HG02588 (cell line): ENCODE data around the gene CHMP6.
"Not testable (repeated sequence)": the region's sequence is repeated elsewhere in the genome, so short reads cannot be mapped to it uniquely, and the experiment has no call there.

Experiments
- ATAC-seq: cut with Tn5 transposase; IDR thresholded peaks from one replicate; pipeline ENCODE4 v1.9.1; 2021; ENCODE audit warnings: mild to moderate bottlenecking, moderate library complexity; ENCODE audit not compliant: unreplicated experiment

Gene CHMP6

GRCh38 chr17:81027591-81028505 is 36.2 kb downstream of the CHMP6 start:
- ATAC-seq = no peak

DNA sequence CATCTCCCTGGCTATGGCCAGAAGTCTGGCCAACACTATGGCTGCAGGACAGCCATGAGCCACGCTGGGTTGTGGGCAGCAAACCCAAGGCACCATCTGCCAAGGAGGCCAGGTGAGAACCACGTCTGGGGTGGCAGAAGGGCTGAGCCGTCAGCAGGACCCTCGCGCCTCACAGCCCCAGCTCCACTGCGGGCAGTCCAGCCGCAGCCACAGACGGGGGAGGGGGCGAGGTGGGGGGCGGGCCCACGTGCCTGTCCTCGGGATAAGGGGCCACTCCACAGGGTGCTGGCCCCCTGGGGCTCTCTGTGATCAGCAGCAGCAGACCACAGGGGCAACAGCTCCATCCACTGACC is 36.8 kb downstream of the CHMP6 start:
- ATAC-seq = no peak

DNA sequence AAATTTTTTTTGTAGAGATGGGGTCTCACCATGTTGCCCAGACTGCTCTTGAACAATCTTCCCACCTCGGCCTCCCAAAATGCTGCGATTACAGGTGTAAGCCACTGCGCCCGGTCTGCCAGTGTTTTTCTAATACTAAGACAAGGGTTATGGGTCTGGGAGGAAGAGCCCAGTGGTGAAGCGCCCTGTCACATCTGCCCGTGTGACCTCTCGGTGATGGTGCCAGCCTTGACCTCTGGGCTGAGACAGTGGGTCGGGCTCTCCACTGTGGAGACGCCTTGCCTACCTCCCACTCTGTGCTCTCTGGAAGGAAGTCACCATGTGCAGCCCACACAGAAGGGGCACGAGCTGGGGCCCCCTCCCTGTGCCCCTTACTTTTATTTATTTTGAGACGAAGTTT is 38.2 kb downstream of the CHMP6 start:
- no peak for ATAC-seq

GRCh38 chr17:81030312-81030711 is 38.7 kb downstream of the CHMP6 start:
- ATAC-seq = not testable (repeated sequence)

- ATAC-seq = no peak
Observed at GRCh38 chr17:81030741-81031565, 39.3 kb downstream of the CHMP6 start.

DNA sequence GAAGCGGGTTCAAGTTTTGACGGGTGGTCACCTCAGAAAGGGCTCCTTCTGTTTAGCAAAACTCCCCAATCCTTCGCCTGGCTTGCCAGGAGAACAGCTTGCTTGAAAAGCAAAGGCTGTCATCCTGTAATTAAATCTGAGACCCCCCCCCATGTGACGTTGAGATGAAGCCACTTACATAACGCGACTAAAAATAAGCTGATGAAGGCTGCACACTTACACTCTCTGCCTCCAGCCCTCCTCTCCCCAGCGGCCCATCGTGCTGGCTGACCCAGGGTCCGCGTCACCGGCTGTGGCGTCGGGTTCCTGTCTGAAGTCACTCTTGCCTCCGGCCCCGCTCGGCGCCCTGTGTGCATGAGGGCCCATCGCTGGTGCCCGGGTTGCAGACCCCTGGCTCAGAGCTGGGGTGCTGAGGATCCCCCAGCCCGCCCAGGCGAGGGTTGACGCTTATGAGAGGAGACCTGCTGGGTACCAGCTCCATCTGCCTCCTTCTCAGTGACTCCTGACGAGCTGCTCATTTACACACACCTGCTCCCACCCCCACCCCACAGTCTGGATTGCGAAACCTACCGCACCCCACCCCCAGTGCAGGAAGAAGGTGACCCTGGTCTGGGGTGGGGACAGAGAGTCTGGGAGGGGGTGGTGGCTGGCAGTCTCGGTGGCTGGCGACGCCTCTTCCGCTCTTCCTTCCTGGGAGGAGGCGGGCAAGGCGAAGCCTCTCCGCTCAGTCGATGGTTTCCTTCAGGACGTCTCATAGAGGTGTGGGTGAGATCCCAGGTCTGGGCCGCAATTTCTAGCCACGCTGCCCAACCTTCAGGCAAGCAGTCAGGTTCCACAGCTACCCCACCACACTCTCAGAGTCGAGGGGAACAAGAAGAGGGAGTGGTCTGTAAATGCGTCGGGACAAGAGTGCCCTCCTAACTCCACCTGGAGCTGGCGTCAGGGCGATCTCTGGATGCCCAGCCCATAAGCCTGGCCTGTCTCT is 40.2 kb downstream of the CHMP6 start:
- ATAC-seq = no peak

DNA sequence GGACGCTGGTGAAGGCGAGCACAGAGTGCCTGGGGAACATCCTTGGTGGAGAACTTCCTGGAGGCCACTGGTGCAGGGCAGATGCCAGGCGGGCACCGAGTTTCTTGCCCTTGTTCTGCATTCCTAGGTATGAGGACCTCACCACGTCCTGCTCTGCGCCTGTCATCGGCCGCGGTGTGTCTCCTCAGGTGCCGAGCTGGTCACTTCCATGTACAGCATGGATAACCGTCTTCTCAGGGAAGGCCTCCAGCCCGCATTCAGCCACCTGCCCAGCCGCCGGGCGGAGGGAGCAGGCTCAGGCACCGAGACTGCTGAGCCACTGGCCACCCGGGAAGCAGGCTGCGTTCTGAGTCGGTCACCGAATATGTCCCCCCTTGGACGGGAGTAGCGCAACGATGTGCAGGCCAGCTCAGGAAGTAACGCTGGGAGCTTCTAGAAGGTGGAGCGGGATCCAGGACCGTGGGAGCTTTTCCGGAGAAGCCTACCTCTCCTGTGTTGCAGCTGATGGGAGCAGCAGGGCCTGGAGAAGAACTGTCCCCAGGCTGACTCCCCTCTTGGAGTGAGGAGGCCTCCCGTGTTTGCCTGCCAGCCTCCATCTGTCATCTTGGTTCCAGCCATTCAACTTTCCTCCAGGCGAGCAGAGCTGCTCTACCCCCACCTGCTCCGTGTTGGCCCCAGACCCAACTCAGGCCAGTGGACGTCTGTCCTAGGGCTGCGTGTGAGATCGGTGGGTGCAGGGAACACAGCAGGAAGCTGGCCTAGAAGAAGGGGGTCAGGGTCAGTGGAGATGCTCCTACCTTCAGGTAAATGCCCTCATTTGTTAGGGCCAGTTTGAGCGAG is 41.2 kb downstream of the CHMP6 start:
- no peak for ATAC-seq

DNA sequence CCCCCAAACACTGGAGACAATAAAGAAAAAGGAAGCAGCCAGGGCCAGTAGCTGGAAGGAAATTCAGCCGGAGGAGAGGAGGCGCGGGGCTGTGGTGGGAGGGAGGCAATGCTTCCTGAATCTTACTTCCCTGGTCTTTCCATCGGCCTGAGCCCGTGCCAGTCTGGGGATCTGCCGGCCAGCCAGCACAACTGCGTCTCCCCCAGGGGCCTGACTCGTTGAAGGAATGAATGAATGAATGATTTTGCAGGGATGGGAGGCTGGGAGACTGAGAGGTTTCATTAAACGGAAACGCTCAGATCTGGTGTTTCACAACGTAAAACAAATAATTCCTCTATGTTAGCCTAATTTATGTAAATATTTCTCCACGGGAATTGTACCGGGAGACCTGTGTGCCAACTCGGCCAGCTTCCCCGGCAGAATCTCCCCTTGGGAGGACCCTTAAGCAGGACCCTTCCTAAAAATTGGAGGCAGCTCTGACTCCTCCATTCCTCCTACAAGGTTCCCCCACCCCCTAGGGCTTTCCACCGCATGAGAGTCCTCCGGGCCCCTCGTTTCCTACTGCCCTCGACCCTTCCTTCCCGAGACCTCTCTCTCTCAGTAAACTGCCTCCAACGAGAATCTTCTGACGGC is 42.0 kb downstream of the CHMP6 start:
- ATAC-seq = no peak

DNA sequence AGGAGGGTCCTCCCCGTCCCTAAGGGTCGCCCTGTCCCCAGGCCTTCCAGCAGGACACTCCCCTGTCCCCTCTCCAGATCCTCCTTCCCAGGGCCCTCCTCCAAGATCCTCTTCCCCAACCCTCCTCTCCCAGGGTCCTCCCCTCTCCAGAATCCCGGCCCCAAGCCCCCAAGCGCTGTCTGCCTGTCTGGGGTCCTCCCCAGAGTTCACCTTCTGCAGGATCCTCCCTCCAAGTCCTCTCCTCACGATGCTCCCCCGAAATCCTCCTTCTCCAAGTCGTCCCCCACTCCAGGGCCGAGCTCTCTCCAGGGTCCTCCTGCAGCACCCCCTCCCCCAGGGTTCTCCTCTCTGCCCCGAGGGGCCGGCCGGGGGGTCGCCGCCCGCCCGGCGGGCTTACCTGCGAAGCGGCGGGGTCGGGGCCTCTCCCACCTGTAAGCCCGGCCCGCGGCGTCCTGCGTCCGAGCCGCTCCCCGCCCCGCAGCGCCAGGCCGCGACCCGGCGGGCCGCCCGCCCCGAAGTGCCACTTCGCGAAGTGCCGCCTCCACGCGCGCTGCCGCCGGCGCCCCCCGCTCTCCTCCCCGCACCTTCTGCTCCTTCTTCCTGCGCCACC is 42.6 kb downstream of the CHMP6 start:
- ATAC-seq = peak; percentile 3

- ATAC-seq = peak; percentile 43
Observed at GRCh38 chr17:81034779-81035520, 43.3 kb downstream of the CHMP6 start, which contains the start of gene BAIAP2. Gene BAIAP2 (plus strand): TSS chr17:81035151. CDS start chr17:81035255, 104 bp downstream.

- no peak for ATAC-seq
Observed at GRCh38 chr17:81035521-81036196, 44.0 kb downstream of the CHMP6 start.

DNA sequence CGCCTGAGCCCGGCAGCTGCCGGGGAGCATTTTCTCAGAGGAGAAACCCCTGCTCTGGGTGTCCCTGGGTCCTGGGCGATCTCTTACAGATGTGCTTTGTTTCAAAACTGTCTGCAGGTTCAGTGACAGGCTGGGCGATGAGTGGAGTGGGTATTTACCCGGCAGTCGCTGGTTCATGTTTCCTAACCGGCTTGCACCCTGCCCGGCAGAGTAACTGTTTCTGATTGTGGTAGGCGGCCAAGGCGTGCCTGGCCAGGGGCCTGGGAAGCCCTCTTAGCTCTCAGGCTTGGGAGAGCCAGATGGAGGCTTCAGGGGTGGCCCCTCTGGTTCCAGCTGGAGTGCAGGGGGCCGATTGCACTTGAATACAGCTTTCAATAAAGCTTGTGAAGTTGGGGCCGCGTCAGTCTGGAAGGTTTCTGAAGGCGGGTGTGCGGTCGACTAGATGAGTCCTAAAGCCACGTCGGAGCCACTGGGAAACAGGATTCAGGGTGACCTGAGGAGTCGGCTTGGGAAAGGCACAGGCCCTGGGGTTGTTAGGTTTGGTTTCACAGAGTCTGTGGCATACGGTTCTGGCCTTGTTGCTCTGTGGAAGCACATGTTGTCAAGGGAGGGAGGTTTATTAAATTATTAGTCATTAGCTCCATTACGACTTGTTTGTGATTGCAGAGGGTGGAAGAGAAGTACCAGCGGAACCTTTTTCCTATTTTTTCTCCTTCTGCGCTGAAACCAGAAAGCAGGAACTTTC is 44.7 kb downstream of the CHMP6 start:
- ATAC-seq = no peak

GRCh38 chr17:81037026-81037797 is 45.6 kb downstream of the CHMP6 start:
- no peak for ATAC-seq

DNA sequence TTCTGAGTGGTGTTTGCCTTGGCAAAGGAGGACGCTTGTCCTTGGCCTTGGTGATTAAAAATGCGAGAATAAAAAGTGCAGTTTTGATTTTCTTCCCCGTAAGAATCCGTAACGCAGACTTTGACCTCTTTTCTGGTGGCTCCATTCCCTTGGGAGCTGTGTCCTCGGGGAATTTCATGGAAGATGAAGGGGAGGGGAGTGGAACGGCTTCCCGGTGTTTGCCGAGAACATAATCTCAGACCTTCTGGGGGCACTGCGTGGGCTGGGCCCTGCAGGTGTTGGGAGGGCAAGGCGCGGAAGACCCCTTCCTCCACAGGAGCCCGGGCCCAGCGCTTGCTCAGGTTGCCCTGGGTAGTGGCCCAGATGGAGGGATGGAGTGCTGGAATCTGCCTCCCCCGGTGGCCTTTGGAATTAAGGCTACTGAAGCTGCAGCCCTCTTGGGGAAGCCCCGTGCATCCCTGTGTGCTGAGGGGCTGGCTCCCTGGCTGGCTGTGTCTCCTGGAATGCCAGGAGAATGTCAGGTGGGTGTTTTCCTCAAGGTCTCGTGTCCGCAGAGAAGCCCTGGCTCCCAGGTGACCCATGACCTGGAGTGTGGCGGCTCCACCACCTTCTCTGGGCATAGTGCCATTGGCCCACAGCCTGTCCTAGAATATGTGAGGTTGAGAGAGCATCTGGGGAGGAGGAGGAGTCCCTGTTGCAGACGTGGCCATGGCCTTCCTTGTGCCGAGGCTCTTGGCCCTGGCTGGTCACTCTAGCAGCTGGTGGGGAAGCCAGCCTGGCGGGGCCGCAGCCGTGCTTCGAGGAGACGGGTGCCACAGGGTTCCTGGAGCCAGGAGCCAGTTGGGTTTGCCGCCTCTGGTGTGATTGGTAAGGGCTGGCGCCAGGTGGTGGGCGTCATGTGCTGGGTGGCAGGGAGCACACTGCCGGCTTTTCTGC is 46.4 kb downstream of the CHMP6 start:
- no peak for ATAC-seq

DNA sequence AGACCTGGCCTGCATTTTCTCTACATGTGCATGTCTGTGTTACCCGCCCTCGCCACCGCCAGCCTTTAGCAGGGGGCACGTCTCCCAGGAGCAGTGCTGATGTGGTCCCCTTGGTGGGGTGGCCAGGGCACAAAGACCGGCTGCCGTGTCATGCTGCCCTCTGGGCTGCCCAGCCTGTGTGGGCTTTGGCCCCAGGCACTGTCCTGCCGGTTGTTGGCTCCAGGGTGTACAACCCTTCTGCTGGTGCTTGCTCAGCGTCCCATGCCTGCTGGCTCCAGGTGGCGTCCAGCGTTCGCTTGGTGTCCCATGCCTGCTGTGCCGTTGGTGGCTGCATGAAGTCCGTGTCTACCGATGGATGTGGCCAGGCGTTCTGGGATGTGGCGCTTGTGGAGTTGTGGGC is 47.5 kb downstream of the CHMP6 start:
- no peak for ATAC-seq
